VCaP (cell line): ENCODE results near the gene ADGRA1.

Experiments
- H3K27ac ChIP-seq: fragments of 450-650 bp; 2 replicates; pipeline ENCODE4 v1.5.1; 2017
- CTCF ChIP-seq: fragments of 450-650 bp; conservative IDR thresholded peaks from 2 replicates; pipeline ENCODE4 v1.5.1; 2017; ENCODE audit warnings: mild to moderate bottlenecking, moderate library complexity

ADGRA1 gene

GRCh38 chr10:133094286-133094685, 6.6 kb downstream of the ADGRA1 start:
- no peak overlapping the region for H3K27ac ChIP-seq
- no peak for TF ChIP-seq CTCF

- TF ChIP-seq CTCF, result no peak
- H3K27ac ChIP-seq, result no peak overlapping the region
These were observed 7.1 kb downstream of the ADGRA1 start for GRCh38 chr10:133094866-133095265.

- H3K27ac ChIP-seq, result no peak overlapping the region
- no peak for TF ChIP-seq CTCF
These were observed 7.9 kb downstream of the ADGRA1 start for GRCh38 chr10:133095586-133095985.

GRCh38 chr10:133096616-133097269, 9.0 kb downstream of the ADGRA1 start:
- no peak for TF ChIP-seq CTCF
- H3K27ac ChIP-seq, result no peak overlapping the region

- no peak for TF ChIP-seq CTCF
- no peak overlapping the region for H3K27ac ChIP-seq
These were observed 9.7 kb downstream of the ADGRA1 start for GRCh38 chr10:133097418-133097817.

GRCh38 chr10:133097961-133098360, 10.2 kb downstream of the ADGRA1 start:
- TF ChIP-seq CTCF, result no peak
- no peak overlapping the region for H3K27ac ChIP-seq

GRCh38 chr10:133098426-133099124, 10.9 kb downstream of the ADGRA1 start:
- TF ChIP-seq CTCF, result peak; percentile 17
- no peak overlapping the region for H3K27ac ChIP-seq
